ENCODE measurements around the gene TMPRSS11F. TPM values are rescaled to one million over a fixed set of nuclear protein-coding genes. Genes with fewer than 3 reads are reported as not detected.

The TMPRSS11F gene
- total RNA-seq, 1 donor from 2014 or later: 1.1 TPM

- H3K9me3 Mint-ChIP-seq: peaks cover 31% of the 10 kb centered on the region
- H3K27me3 Mint-ChIP-seq (ENCODE audit: low read depth): no peaks in the 10 kb centered on the region
- no peak overlapping the region for H3K4me3 Mint-ChIP-seq
- no peak for TF ChIP-seq CTCF (IDR thresholded peaks at IDR 0.05; ENCODE audit: unreplicated experiment)
- H3K4me1 Mint-ChIP-seq: peaks cover 20% of the 10 kb centered on the region
- H3K27ac Mint-ChIP-seq: no peak overlapping the region
- H3K36me3 Mint-ChIP-seq: peaks cover 18% of the 10 kb centered on the region
- DNase-seq (ENCODE audit: low spot score in 2 of 2, unreplicated experiment in 2 of 2): no peak
Observed at GRCh38 chr4:68119921-68120320, 9.7 kb downstream of the TMPRSS11F start.

- Mint-ChIP-seq H3K4me1 (peaks cover 19% of the 10 kb centered on the region), H3K27ac (no peak overlapping the region), H3K27me3 (ENCODE audit: low read depth) (peaks cover 8% of the 10 kb centered on the region), H3K9me3 (peaks cover 5% of the 10 kb centered on the region), H3K4me3 (no peak overlapping the region), H3K36me3 (peaks cover under 1% of the 10 kb centered on the region)
- DNase-seq (ENCODE audit: low spot score in 2 of 2, unreplicated experiment in 2 of 2): no peak
- no peak for TF ChIP-seq CTCF (IDR thresholded peaks at IDR 0.05; ENCODE audit: unreplicated experiment)
Observed at GRCh38 chr4:68110441-68110840, 19.2 kb downstream of the TMPRSS11F start.

GRCh38 chr4:68109868-68110267 lies 19.8 kb downstream of the TMPRSS11F start:
- peaks cover 8% of the 10 kb centered on the region for H3K27me3 Mint-ChIP-seq (ENCODE audit: low read depth)
- peaks cover 4% of the 10 kb centered on the region for H3K9me3 Mint-ChIP-seq
- H3K36me3 Mint-ChIP-seq: no peaks in the 10 kb centered on the region
- H3K27ac Mint-ChIP-seq: no peak overlapping the region
- no peak for TF ChIP-seq CTCF (IDR thresholded peaks at IDR 0.05; ENCODE audit: unreplicated experiment)
- peaks cover 19% of the 10 kb centered on the region for H3K4me1 Mint-ChIP-seq
- DNase-seq (ENCODE audit: low spot score in 2 of 2, unreplicated experiment in 2 of 2): no peak
- H3K4me3 Mint-ChIP-seq: no peak overlapping the region

- peaks cover 20% of the 10 kb centered on the region for H3K9me3 Mint-ChIP-seq
- no peak for DNase-seq (ENCODE audit: low spot score in 2 of 2, unreplicated experiment in 2 of 2)
- no peak for TF ChIP-seq CTCF (IDR thresholded peaks at IDR 0.05; ENCODE audit: unreplicated experiment)
- H3K4me3 Mint-ChIP-seq: no peak overlapping the region
- no peaks in the 10 kb centered on the region for H3K27me3 Mint-ChIP-seq (ENCODE audit: low read depth)
- H3K4me1 Mint-ChIP-seq: peaks cover 3% of the 10 kb centered on the region
- no peak overlapping the region for H3K27ac Mint-ChIP-seq
- H3K36me3 Mint-ChIP-seq: peaks cover 6% of the 10 kb centered on the region
Observed at GRCh38 chr4:68082758-68083157, 46.9 kb downstream of the TMPRSS11F start.

- no peaks in the 10 kb centered on the region for H3K27me3 Mint-ChIP-seq (ENCODE audit: low read depth)
Observed at GRCh38 chr4:68079928-68080327, 49.7 kb downstream of the TMPRSS11F start.

More at GRCh38 chr4:68079928-68080327, 49.7 kb downstream of the TMPRSS11F start:
- H3K4me1 Mint-ChIP-seq: peaks cover 10% of the 10 kb centered on the region
- H3K4me3 Mint-ChIP-seq: no peak overlapping the region
- H3K27ac Mint-ChIP-seq: no peak overlapping the region
- no peak for TF ChIP-seq CTCF (IDR thresholded peaks at IDR 0.05; ENCODE audit: unreplicated experiment)
- H3K36me3 Mint-ChIP-seq: no peaks in the 10 kb centered on the region
- DNase-seq (ENCODE audit: low spot score in 2 of 2, unreplicated experiment in 2 of 2): no peak
- H3K9me3 Mint-ChIP-seq: no peaks in the 10 kb centered on the region
